ENCODE measurements around the gene IL27RA. TPM values are rescaled to one million over a fixed set of nuclear protein-coding genes. Genes with fewer than 3 reads are reported as not detected.

The IL27RA gene
- total and polyA plus RNA-seq, 2 donors from 2014 or later, result 3.1 to 14.1 TPM

- no peaks in the 10 kb centered on the region for H3K27me3 ChIP-seq (ENCODE audit: control insufficient read depth, insufficient read depth, low read length)
- H3K4me3 ChIP-seq (ENCODE audit: low read length in 3 of 3), result no peak overlapping the region
- no peak overlapping the region for H3K27ac ChIP-seq (ENCODE audit: low read depth in 2 of 2, low read length in 2 of 2)
- no peak for FAIRE-seq
- H3K9me3 ChIP-seq (ENCODE audit: control insufficient read depth in 2 of 3, insufficient read depth in 1 of 3, low read length in 3 of 3), result peaks cover 0 to 5% (median 0%) of the 10 kb centered on the region in 3 donors
- peaks cover 0 to 3% (median 0%) of the 10 kb centered on the region in 3 donors for H3K4me1 ChIP-seq (ENCODE audit: control insufficient read depth in 2 of 3, insufficient read depth in 2 of 3, low read depth in 1 of 3, low read length in 3 of 3)
- H3K9ac ChIP-seq (ENCODE audit: low read length in 3 of 3), result no peak overlapping the region
- intact Hi-C loops (cut with DNase I), result loop anchor here (10.0 kb wide), 1 partner anchor 168 kb away; no protein-coding TSS in a partner anchor
- DNase-seq, result no peak
- TF ChIP-seq CTCF (IDR thresholded peaks at IDR 0.05; ENCODE audit: borderline replicate concordance, extremely low read depth, insufficient read depth), result no peak
- H3K36me3 ChIP-seq (ENCODE audit: control insufficient read depth in 2 of 3, insufficient read depth in 3 of 3, low read length in 3 of 3), result no peaks in the 10 kb centered on the region
These were observed 21.5 kb downstream of the IL27RA start for GRCh38 chr19:14053032-14053431.

- no peak for DNase-seq
- Histone ChIP-seq H3K4me3 (ENCODE audit: low read length in 3 of 3) (no peak overlapping the region), H3K9ac (ENCODE audit: low read length in 3 of 3) (no peak overlapping the region), H3K4me1 (ENCODE audit: control insufficient read depth in 2 of 3, insufficient read depth in 2 of 3, low read depth in 1 of 3, low read length in 3 of 3) (peaks cover 0 to 7% (median 3%) of the 10 kb centered on the region in 3 donors), H3K9me3 (ENCODE audit: control insufficient read depth in 2 of 3, insufficient read depth in 1 of 3, low read length in 3 of 3) (peaks cover 0 to 3% (median 0%) of the 10 kb centered on the region in 3 donors), H3K27me3 (ENCODE audit: control insufficient read depth, insufficient read depth, low read length) (no peaks in the 10 kb centered on the region), H3K36me3 (ENCODE audit: control insufficient read depth in 2 of 3, insufficient read depth in 3 of 3, low read length in 3 of 3) (no peaks in the 10 kb centered on the region), H3K27ac (ENCODE audit: low read depth in 2 of 2, low read length in 2 of 2) (no peak overlapping the region)
- no peak for FAIRE-seq
- intact Hi-C loops (cut with DNase I), result loop anchor here (10.0 kb wide), 1 partner anchor 169 kb away; no protein-coding TSS in a partner anchor
- TF ChIP-seq CTCF (IDR thresholded peaks at IDR 0.05; ENCODE audit: borderline replicate concordance, extremely low read depth, insufficient read depth), result no peak
These were observed 21.9 kb downstream of the IL27RA start for GRCh38 chr19:14053500-14053899.

GRCh38 chr19:14054099-14054498 is 22.5 kb downstream of the IL27RA start:
- H3K36me3 ChIP-seq (ENCODE audit: control insufficient read depth in 2 of 3, insufficient read depth in 3 of 3, low read length in 3 of 3), result no peaks in the 10 kb centered on the region
- no peak overlapping the region for H3K27ac ChIP-seq (ENCODE audit: low read depth in 2 of 2, low read length in 2 of 2)
- no peaks in the 10 kb centered on the region for H3K27me3 ChIP-seq (ENCODE audit: control insufficient read depth, insufficient read depth, low read length)
- peaks cover 0 to 7% (median 6%) of the 10 kb centered on the region in 3 donors for H3K4me1 ChIP-seq (ENCODE audit: control insufficient read depth in 2 of 3, insufficient read depth in 2 of 3, low read depth in 1 of 3, low read length in 3 of 3)
- H3K9me3 ChIP-seq (ENCODE audit: control insufficient read depth in 2 of 3, insufficient read depth in 1 of 3, low read length in 3 of 3), result no peaks in the 10 kb centered on the region
- no peak for FAIRE-seq
- H3K9ac ChIP-seq (ENCODE audit: low read length in 3 of 3), result no peak overlapping the region
- intact Hi-C loops (cut with DNase I), result loop anchor here (10.0 kb wide), 1 partner anchor 169 kb away; no protein-coding TSS in a partner anchor
- no peak overlapping the region for H3K4me3 ChIP-seq (ENCODE audit: low read length in 3 of 3)
- no peak for TF ChIP-seq CTCF (IDR thresholded peaks at IDR 0.05; ENCODE audit: borderline replicate concordance, extremely low read depth, insufficient read depth)
- no peak for DNase-seq

GRCh38 chr19:14054721-14055120 is 23.2 kb downstream of the IL27RA start:
- H3K27me3 ChIP-seq (ENCODE audit: control insufficient read depth, insufficient read depth, low read length), result no peaks in the 10 kb centered on the region
- H3K27ac ChIP-seq (ENCODE audit: low read depth in 2 of 2, low read length in 2 of 2), result no peak overlapping the region
- TF ChIP-seq CTCF (IDR thresholded peaks at IDR 0.05; ENCODE audit: borderline replicate concordance, extremely low read depth, insufficient read depth), result no peak
- H3K4me3 ChIP-seq (ENCODE audit: low read length in 3 of 3), result no peak overlapping the region
- peaks cover 0 to 7% (median 6%) of the 10 kb centered on the region in 3 donors for H3K4me1 ChIP-seq (ENCODE audit: control insufficient read depth in 2 of 3, insufficient read depth in 2 of 3, low read depth in 1 of 3, low read length in 3 of 3)
- H3K36me3 ChIP-seq (ENCODE audit: control insufficient read depth in 2 of 3, insufficient read depth in 3 of 3, low read length in 3 of 3), result no peaks in the 10 kb centered on the region
- intact Hi-C loops (cut with DNase I), result loop anchor here (10.0 kb wide), 1 partner anchor 170 kb away; no protein-coding TSS in a partner anchor
- H3K9me3 ChIP-seq (ENCODE audit: control insufficient read depth in 2 of 3, insufficient read depth in 1 of 3, low read length in 3 of 3), result no peaks in the 10 kb centered on the region
- DNase-seq (no peak), FAIRE-seq (no peak)
- H3K9ac ChIP-seq (ENCODE audit: low read length in 3 of 3), result no peak overlapping the region

All from kidney (tissue), 14 donors.